Osteoblast (primary cell): ENCODE data around the gene CABLES1. TPM values are rescaled to one million over a fixed set of nuclear protein-coding genes. Genes with fewer than 3 reads are reported as not detected.

ENCODE experiments used
- DNase-seq: peaks from one replicate; pipeline ENCODE4 v3.0.0; 2011; ENCODE audit warnings: low spot score, mixed read lengths; ENCODE audit not compliant: insufficient read length; ENCODE audit errors: missing footprints
- H2AFZ ChIP-seq: 2 replicates; pipeline ENCODE4 v1.6.0; 2011; ENCODE audit warnings: mild to moderate bottlenecking, low read length
- H3K27ac ChIP-seq: 2 replicates; pipeline ENCODE4 v1.5.1; 2011; ENCODE audit warnings: mild to moderate bottlenecking, low read depth, low read length, moderate library complexity
- H3K27me3 ChIP-seq: 2 replicates; pipeline ENCODE4 v1.6.0; 2012; ENCODE audit warnings: mild to moderate bottlenecking, control low read depth, inconsistent platforms, low read length, moderate library complexity; ENCODE audit not compliant: insufficient read depth
- H3K36me3 ChIP-seq: 2 replicates; pipeline ENCODE4 v1.5.1; 2011; ENCODE audit warnings: mild to moderate bottlenecking, low read length, control low read depth, moderate library complexity; ENCODE audit not compliant: insufficient read depth
- H3K4me1 ChIP-seq: 2 replicates; pipeline ENCODE4 v1.5.1; 2011; ENCODE audit warnings: mild to moderate bottlenecking, low read length, control low read depth, moderate library complexity; ENCODE audit not compliant: insufficient read depth
- H3K4me2 ChIP-seq: 2 replicates; pipeline ENCODE4 v1.6.0; 2011; ENCODE audit warnings: mild to moderate bottlenecking, low read length; ENCODE audit not compliant: insufficient read depth
- H3K4me3 ChIP-seq: fragments of 200-600 bp; sonication (generic); 3 replicates; pipeline ENCODE4 v1.5.1; 2012; ENCODE audit warnings: mild to moderate bottlenecking, low read length, inconsistent platforms; ENCODE audit not compliant: insufficient read depth
- H3K79me2 ChIP-seq: 2 replicates; pipeline ENCODE4 v1.6.0; 2012; ENCODE audit warnings: mild to moderate bottlenecking, low read length, control low read depth, inconsistent platforms; ENCODE audit not compliant: insufficient read depth
- H3K9me3 ChIP-seq: 2 replicates; pipeline ENCODE4 v1.5.1; 2011; ENCODE audit warnings: low read depth, low read length, control low read depth
- H4K20me1 ChIP-seq: 2 replicates; pipeline ENCODE4 v1.6.0; 2012; ENCODE audit warnings: mild to moderate bottlenecking, low read length, control low read depth; ENCODE audit not compliant: insufficient read depth
- total RNA-seq: library from RNA; depleted of rRNA; stranded (reverse); fragments of >200 nt; gene quantifications from 2 replicates; pipeline ENCODE4 v1.2.3, GENCODE V29; 2012
- TF ChIP-seq, protein P1 (sequence below): IDR thresholded peaks from 2 replicates; pipeline ENCODE4 v1.5.1; 2011; ENCODE audit warnings: mild to moderate bottlenecking, low read depth, low read length, moderate library complexity; ENCODE audit errors: extremely low read depth

CABLES1 gene
- total RNA-seq, 1 donor = 13.0 TPM

DNA sequence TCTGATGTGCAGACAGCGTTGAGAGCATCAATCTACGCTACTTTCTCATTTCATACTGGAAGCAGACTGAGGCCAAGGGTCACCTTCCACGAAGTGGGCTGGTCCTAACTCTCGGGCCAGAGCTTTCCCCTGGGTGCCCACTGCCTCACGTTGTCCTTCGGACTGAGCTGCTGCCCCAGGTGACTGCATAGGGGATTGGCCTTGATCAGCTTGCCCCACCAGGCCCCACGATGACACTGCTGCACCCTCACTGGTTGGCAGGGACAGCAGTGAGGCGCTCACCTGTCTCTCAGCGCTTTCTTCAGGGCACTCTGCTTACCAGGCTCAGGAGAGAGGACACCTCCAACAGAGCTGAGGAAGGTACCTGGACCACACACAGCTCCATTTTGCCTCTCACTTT lies 47.3 kb downstream of the CABLES1 start:
- no peak for DNase-seq
- Histone ChIP-seq H3K36me3 (no peaks in the 10 kb centered on the region), H3K4me1 (peaks cover 19% of the 10 kb centered on the region), H3K27me3 (no peaks in the 10 kb centered on the region), H3K9me3 (no peaks in the 10 kb centered on the region), H2AFZ (no peak overlapping the region), H3K79me2 (peaks cover 48% of the 10 kb centered on the region), H3K4me3 (no peak overlapping the region), H3K27ac (peak overlapping the region; percentile 77), H4K20me1 (peaks cover 7% of the 10 kb centered on the region), H3K4me2 (no peak overlapping the region)
- TF ChIP-seq, protein P1, sequence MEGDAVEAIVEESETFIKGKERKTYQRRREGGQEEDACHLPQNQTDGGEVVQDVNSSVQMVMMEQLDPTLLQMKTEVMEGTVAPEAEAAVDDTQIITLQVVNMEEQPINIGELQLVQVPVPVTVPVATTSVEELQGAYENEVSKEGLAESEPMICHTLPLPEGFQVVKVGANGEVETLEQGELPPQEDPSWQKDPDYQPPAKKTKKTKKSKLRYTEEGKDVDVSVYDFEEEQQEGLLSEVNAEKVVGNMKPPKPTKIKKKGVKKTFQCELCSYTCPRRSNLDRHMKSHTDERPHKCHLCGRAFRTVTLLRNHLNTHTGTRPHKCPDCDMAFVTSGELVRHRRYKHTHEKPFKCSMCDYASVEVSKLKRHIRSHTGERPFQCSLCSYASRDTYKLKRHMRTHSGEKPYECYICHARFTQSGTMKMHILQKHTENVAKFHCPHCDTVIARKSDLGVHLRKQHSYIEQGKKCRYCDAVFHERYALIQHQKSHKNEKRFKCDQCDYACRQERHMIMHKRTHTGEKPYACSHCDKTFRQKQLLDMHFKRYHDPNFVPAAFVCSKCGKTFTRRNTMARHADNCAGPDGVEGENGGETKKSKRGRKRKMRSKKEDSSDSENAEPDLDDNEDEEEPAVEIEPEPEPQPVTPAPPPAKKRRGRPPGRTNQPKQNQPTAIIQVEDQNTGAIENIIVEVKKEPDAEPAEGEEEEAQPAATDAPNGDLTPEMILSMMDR = no peak

DNA sequence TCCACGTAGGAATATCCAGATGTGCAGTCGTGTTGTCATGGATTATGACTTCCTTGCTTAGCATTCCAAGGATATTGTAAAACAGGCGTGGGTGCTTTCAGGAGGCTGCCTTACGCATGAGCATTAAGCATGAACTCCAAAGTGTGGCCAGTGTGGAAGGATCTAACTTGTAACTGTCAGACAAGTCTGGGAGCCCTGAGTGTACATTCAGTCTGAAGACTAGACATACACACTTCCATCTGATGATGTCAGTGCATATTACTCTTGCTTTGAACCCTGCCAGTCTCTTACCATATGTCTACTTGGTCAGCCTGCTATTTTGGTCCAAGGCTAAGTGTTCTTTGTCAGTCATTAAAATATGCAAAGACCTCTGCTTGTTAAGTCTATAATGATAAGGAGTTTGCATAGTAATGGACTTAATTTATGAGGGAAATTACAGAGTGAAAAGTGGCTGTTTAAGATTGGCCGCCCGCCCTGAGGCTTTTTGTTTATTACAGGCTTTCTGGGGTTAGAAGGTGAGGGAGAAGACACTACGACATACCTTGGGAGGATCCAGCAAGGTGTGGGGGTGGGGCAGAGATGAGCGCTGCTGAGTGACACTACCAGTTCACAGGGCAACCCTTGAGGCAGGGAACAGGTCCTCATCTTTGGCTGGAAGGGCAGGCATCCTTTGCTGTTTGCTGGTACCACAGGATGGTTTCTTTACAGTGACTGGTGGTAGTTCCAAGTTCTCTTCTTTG lies 48.3 kb downstream of the CABLES1 start:
- H3K79me2 ChIP-seq = peaks cover 44% of the 10 kb centered on the region
- H4K20me1 ChIP-seq = peaks cover 10% of the 10 kb centered on the region
- H3K27me3 ChIP-seq = no peaks in the 10 kb centered on the region
- no peak overlapping the region for H2AFZ ChIP-seq
- TF ChIP-seq, protein P1 = no peak
- H3K4me3 ChIP-seq = no peak overlapping the region
- DNase-seq = no peak
- peak overlapping the region; percentile 77 for H3K27ac ChIP-seq
- H3K4me2 ChIP-seq = peak overlapping the region; percentile 46
- H3K36me3 ChIP-seq = no peaks in the 10 kb centered on the region
- no peaks in the 10 kb centered on the region for H3K9me3 ChIP-seq
- H3K4me1 ChIP-seq = peaks cover 19% of the 10 kb centered on the region

DNA sequence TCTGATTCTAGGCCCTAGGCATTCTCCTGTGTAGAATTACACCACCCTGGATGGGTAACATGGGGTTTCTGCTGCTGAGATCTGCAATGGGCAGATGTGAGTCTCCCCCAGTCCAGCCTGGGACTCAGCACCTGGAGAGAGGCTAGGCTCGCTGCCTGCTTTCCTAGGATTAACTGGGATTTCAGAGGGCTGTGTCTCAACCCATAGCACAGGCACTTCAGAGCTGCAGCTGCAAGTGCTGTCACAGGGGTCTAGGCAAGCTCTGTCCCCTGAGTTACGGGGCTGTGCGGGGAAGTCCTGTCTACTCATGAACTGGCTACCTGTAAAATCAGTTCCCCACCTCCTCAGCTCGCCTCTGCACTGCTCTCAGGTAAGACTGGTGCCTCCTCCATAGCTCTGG lies 51.5 kb downstream of the CABLES1 start:
- Histone ChIP-seq H3K27ac (no peak overlapping the region), H3K79me2 (peaks cover 37% of the 10 kb centered on the region), H3K27me3 (no peaks in the 10 kb centered on the region), H3K36me3 (no peaks in the 10 kb centered on the region), H3K4me1 (peaks cover 15% of the 10 kb centered on the region), H3K4me2 (no peak overlapping the region), H3K9me3 (no peaks in the 10 kb centered on the region), H2AFZ (no peak overlapping the region), H4K20me1 (peaks cover 12% of the 10 kb centered on the region), H3K4me3 (no peak overlapping the region)
- TF ChIP-seq, protein P1 = no peak
- DNase-seq = no peak

DNA sequence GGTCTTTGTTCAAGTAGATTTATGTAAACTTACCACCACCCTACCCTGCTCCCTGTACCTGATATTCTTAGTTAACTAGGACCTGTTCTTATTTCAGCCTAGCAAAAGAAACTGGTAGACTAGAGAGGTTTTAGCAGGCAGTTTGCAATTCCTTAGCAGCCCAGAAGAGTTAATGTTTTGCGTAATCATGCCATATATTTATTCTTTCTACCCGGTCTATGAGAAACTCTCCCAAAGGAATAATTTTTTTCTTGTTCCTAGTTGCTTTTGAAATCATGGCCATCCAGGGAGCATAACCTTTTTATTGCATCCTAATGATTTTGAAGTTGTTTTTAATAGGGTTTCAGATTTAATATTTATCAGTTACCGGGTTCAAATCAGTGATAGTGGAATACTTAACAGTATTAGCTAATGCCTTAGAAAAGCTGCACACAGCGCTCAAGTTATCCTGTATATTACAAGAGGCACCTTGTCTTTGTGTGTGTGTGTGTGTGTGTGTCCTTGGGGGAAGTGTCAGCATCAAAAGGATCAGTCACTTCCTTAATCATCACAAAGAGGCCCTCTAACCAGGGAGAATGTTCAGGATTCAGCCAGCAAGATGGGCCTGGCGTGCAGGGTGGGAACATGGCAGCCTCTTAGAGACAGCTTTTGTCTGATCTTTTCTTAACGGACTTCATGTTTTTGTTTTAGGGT lies 52.9 kb downstream of the CABLES1 start:
- peaks cover 17% of the 10 kb centered on the region for H3K4me1 ChIP-seq
- no peaks in the 10 kb centered on the region for H3K36me3 ChIP-seq
- H3K4me2 ChIP-seq = no peak overlapping the region
- TF ChIP-seq, protein P1 = no peak
- H3K27ac ChIP-seq = no peak overlapping the region
- H3K79me2 ChIP-seq = peaks cover 31% of the 10 kb centered on the region
- H4K20me1 ChIP-seq = peaks cover 12% of the 10 kb centered on the region
- no peak overlapping the region for H2AFZ ChIP-seq
- no peaks in the 10 kb centered on the region for H3K9me3 ChIP-seq
- no peak overlapping the region for H3K4me3 ChIP-seq
- no peaks in the 10 kb centered on the region for H3K27me3 ChIP-seq
- DNase-seq = no peak
